ENCODE data around the gene ZDHHC17. TPM values are rescaled to one million over a fixed set of nuclear protein-coding genes. Genes with fewer than 3 reads are reported as not detected.

ZDHHC17 gene
- total RNA-seq, 1 experiment from 2014 or later = 22.9 TPM

GRCh38 chr12:76830436-76830835, 66.5 kb downstream of the ZDHHC17 start:
- DNase-seq = no peak
- Histone ChIP-seq H3K4me3 (ENCODE audit: insufficient read depth, low read depth, low read length) (no peak overlapping the region), H3K36me3 (replicated peaks; ENCODE audit: control insufficient read depth, insufficient read depth, low read length) (peaks cover 1% of the 10 kb centered on the region; the same call in 1 of the 2 replicates), H3K27me3 (ENCODE audit: control insufficient read depth, insufficient read depth, low read length) (no peaks in the 10 kb centered on the region)

GRCh38 chr12:76836633-76837032, 72.7 kb downstream of the ZDHHC17 start:
- H3K27me3 ChIP-seq (ENCODE audit: control insufficient read depth, insufficient read depth, low read length) = no peaks in the 10 kb centered on the region
- no peak for DNase-seq
- H3K4me3 ChIP-seq (ENCODE audit: insufficient read depth, low read depth, low read length) = no peak overlapping the region
- no peaks in the 10 kb centered on the region for H3K36me3 ChIP-seq (replicated peaks; ENCODE audit: control insufficient read depth, insufficient read depth, low read length)

- Histone ChIP-seq H3K4me3 (ENCODE audit: insufficient read depth, low read depth, low read length) (no peak overlapping the region), H3K36me3 (replicated peaks; ENCODE audit: control insufficient read depth, insufficient read depth, low read length) (no peaks in the 10 kb centered on the region), H3K27me3 (ENCODE audit: control insufficient read depth, insufficient read depth, low read length) (no peaks in the 10 kb centered on the region)
- DNase-seq = no peak
Observed at GRCh38 chr12:76847260-76847659, 83.3 kb downstream of the ZDHHC17 start.

- H3K4me3 ChIP-seq (ENCODE audit: insufficient read depth, low read depth, low read length) = no peak overlapping the region
- no peaks in the 10 kb centered on the region for H3K27me3 ChIP-seq (ENCODE audit: control insufficient read depth, insufficient read depth, low read length)
- no peak for DNase-seq
- H3K36me3 ChIP-seq (replicated peaks; ENCODE audit: control insufficient read depth, insufficient read depth, low read length) = no peaks in the 10 kb centered on the region
Observed at GRCh38 chr12:76848132-76848531, 84.2 kb downstream of the ZDHHC17 start.

- DNase-seq = no peak
- no peaks in the 10 kb centered on the region for H3K27me3 ChIP-seq (ENCODE audit: control insufficient read depth, insufficient read depth, low read length)
- no peaks in the 10 kb centered on the region for H3K36me3 ChIP-seq (replicated peaks; ENCODE audit: control insufficient read depth, insufficient read depth, low read length)
- H3K4me3 ChIP-seq (ENCODE audit: insufficient read depth, low read depth, low read length) = no peak overlapping the region
Observed at GRCh38 chr12:76852106-76852505, 88.2 kb downstream of the ZDHHC17 start.

GRCh38 chr12:76855271-76855670, 91.4 kb downstream of the ZDHHC17 start:
- H3K27me3 ChIP-seq (ENCODE audit: control insufficient read depth, insufficient read depth, low read length) = no peaks in the 10 kb centered on the region
- H3K4me3 ChIP-seq (ENCODE audit: insufficient read depth, low read depth, low read length) = no peak overlapping the region
- no peaks in the 10 kb centered on the region for H3K36me3 ChIP-seq (replicated peaks; ENCODE audit: control insufficient read depth, insufficient read depth, low read length)
- DNase-seq = no peak

- Histone ChIP-seq H3K36me3 (replicated peaks; ENCODE audit: control insufficient read depth, insufficient read depth, low read length) (no peaks in the 10 kb centered on the region), H3K4me3 (ENCODE audit: insufficient read depth, low read depth, low read length) (no peak overlapping the region), H3K27me3 (ENCODE audit: control insufficient read depth, insufficient read depth, low read length) (no peaks in the 10 kb centered on the region)
- no peak for DNase-seq
Observed at GRCh38 chr12:76856018-76856644, 92.2 kb downstream of the ZDHHC17 start.

- Histone ChIP-seq H3K27me3 (ENCODE audit: control insufficient read depth, insufficient read depth, low read length) (no peaks in the 10 kb centered on the region), H3K36me3 (replicated peaks; ENCODE audit: control insufficient read depth, insufficient read depth, low read length) (no peaks in the 10 kb centered on the region), H3K4me3 (ENCODE audit: insufficient read depth, low read depth, low read length) (no peak overlapping the region)
- no peak for DNase-seq
Observed at GRCh38 chr12:76859611-76860010, 95.7 kb downstream of the ZDHHC17 start.

- Histone ChIP-seq H3K27me3 (ENCODE audit: control insufficient read depth, insufficient read depth, low read length) (no peaks in the 10 kb centered on the region), H3K4me3 (ENCODE audit: insufficient read depth, low read depth, low read length) (no peak overlapping the region), H3K36me3 (replicated peaks; ENCODE audit: control insufficient read depth, insufficient read depth, low read length) (no peaks in the 10 kb centered on the region)
- no peak for DNase-seq
Observed at GRCh38 chr12:76860256-76860655, 96.3 kb downstream of the ZDHHC17 start.

- DNase-seq = no peak
- no peaks in the 10 kb centered on the region for H3K27me3 ChIP-seq (ENCODE audit: control insufficient read depth, insufficient read depth, low read length)
- no peak overlapping the region for H3K4me3 ChIP-seq (ENCODE audit: insufficient read depth, low read depth, low read length)
- H3K36me3 ChIP-seq (replicated peaks; ENCODE audit: control insufficient read depth, insufficient read depth, low read length) = no peaks in the 10 kb centered on the region
Observed at GRCh38 chr12:76863005-76863670, 99.2 kb downstream of the ZDHHC17 start.

- no peaks in the 10 kb centered on the region for H3K36me3 ChIP-seq (replicated peaks; ENCODE audit: control insufficient read depth, insufficient read depth, low read length)
- H3K27me3 ChIP-seq (ENCODE audit: control insufficient read depth, insufficient read depth, low read length) = no peaks in the 10 kb centered on the region
- no peak for DNase-seq
- H3K4me3 ChIP-seq (ENCODE audit: insufficient read depth, low read depth, low read length) = no peak overlapping the region
Observed at GRCh38 chr12:76863837-76864236, 99.9 kb downstream of the ZDHHC17 start.

- H3K4me3 ChIP-seq (ENCODE audit: insufficient read depth, low read depth, low read length) = no peak overlapping the region
- no peaks in the 10 kb centered on the region for H3K27me3 ChIP-seq (ENCODE audit: control insufficient read depth, insufficient read depth, low read length)
- no peaks in the 10 kb centered on the region for H3K36me3 ChIP-seq (replicated peaks; ENCODE audit: control insufficient read depth, insufficient read depth, low read length)
- DNase-seq = no peak
Observed at GRCh38 chr12:76864791-76865400, 101.0 kb downstream of the ZDHHC17 start.

GRCh38 chr12:76866151-76866567, 102.2 kb downstream of the ZDHHC17 start:
- Histone ChIP-seq H3K36me3 (replicated peaks; ENCODE audit: control insufficient read depth, insufficient read depth, low read length) (no peaks in the 10 kb centered on the region), H3K27me3 (ENCODE audit: control insufficient read depth, insufficient read depth, low read length) (no peaks in the 10 kb centered on the region), H3K4me3 (ENCODE audit: insufficient read depth, low read depth, low read length) (no peak overlapping the region)
- no peak for DNase-seq

GRCh38 chr12:76866726-76867125, 102.8 kb downstream of the ZDHHC17 start:
- Histone ChIP-seq H3K4me3 (ENCODE audit: insufficient read depth, low read depth, low read length) (no peak overlapping the region), H3K36me3 (replicated peaks; ENCODE audit: control insufficient read depth, insufficient read depth, low read length) (no peaks in the 10 kb centered on the region), H3K27me3 (ENCODE audit: control insufficient read depth, insufficient read depth, low read length) (no peaks in the 10 kb centered on the region)
- no peak for DNase-seq

GRCh38 chr12:76871082-76871481, 107.2 kb downstream of the ZDHHC17 start:
- Histone ChIP-seq H3K4me3 (ENCODE audit: insufficient read depth, low read depth, low read length) (no peak overlapping the region), H3K27me3 (ENCODE audit: control insufficient read depth, insufficient read depth, low read length) (no peaks in the 10 kb centered on the region), H3K36me3 (replicated peaks; ENCODE audit: control insufficient read depth, insufficient read depth, low read length) (no peaks in the 10 kb centered on the region)
- DNase-seq = no peak

Data from H7 (cell line).